Progenitor cell of endocrine pancreas (in vitro differentiated cells): ENCODE results near the gene PNPLA5. TPM values are rescaled to one million over a fixed set of nuclear protein-coding genes. Genes with fewer than 3 reads are reported as not detected.

Source experiments
- DNase-seq: peaks from one replicate; pipeline ENCODE4 v3.0.0; 2021; ENCODE audit warnings: low spot score; ENCODE audit not compliant: unreplicated experiment
- H3K27ac Mint-ChIP-seq: 2 replicates; pipeline ENCODE4 v1.8.0; 2021; ENCODE audit warnings: mild to moderate bottlenecking, moderate library complexity, mixed read lengths
- H3K27me3 Mint-ChIP-seq: 2 replicates; pipeline ENCODE4 v1.8.0; 2021; ENCODE audit warnings: mixed read lengths
- H3K36me3 Mint-ChIP-seq: 2 replicates; pipeline ENCODE4 v1.8.0; 2022; ENCODE audit warnings: mixed read lengths; ENCODE audit not compliant: insufficient read depth
- H3K4me1 Mint-ChIP-seq: 2 replicates; pipeline ENCODE4 v1.8.0; 2021; ENCODE audit warnings: low read depth, mixed read lengths
- H3K4me3 Mint-ChIP-seq: 2 replicates; pipeline ENCODE4 v1.8.0; 2021; ENCODE audit warnings: low read depth, mild to moderate bottlenecking, moderate library complexity, mixed read lengths
- H3K9me3 Mint-ChIP-seq: 2 replicates; pipeline ENCODE4 v1.8.0; 2021; ENCODE audit warnings: low read depth, mixed read lengths
- total RNA-seq: library from RNA; stranded (reverse); gene quantifications from 2 replicates; pipeline ENCODE4 v1.2.1, GENCODE V29; 2021
- TF ChIP-seq, protein P1 (sequence below): fragments of 200-600 bp; sonication (generic); IDR thresholded peaks from one replicate; pipeline ENCODE4 v1.5.0; 2021; ENCODE audit warnings: antibody characterized with exemption, mild to moderate bottlenecking; ENCODE audit not compliant: unreplicated experiment

The PNPLA5 gene
- total RNA-seq, 1 donor from 2014 or later = not detected

DNA sequence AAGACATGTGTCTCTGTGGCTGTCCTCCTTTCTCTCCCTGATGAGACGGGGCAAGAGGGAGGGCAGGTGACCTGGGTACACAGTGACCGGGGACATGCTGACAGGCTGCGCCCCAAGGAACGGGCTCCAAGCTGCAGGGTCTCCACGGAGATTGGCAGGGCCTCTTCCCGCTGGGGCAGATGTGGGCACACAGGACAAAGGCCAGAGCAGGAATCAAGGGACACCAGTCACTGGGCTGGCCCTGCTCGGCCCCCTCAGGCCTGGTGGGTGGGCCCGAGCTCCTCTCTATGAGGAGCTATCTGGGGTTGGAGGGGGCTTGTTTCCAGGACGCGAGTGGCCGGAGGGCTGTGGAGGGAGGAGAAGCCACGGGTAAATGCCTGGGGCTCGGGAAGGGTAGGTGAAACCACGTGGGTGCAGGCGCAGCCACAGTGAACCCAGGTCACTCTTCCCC lies 11.2 kb downstream of the PNPLA5 start:
- H3K9me3 Mint-ChIP-seq = no peaks in the 10 kb centered on the region
- no peaks in the 10 kb centered on the region for H3K36me3 Mint-ChIP-seq
- peaks cover 20% of the 10 kb centered on the region for H3K27me3 Mint-ChIP-seq
- TF ChIP-seq, protein P1, sequence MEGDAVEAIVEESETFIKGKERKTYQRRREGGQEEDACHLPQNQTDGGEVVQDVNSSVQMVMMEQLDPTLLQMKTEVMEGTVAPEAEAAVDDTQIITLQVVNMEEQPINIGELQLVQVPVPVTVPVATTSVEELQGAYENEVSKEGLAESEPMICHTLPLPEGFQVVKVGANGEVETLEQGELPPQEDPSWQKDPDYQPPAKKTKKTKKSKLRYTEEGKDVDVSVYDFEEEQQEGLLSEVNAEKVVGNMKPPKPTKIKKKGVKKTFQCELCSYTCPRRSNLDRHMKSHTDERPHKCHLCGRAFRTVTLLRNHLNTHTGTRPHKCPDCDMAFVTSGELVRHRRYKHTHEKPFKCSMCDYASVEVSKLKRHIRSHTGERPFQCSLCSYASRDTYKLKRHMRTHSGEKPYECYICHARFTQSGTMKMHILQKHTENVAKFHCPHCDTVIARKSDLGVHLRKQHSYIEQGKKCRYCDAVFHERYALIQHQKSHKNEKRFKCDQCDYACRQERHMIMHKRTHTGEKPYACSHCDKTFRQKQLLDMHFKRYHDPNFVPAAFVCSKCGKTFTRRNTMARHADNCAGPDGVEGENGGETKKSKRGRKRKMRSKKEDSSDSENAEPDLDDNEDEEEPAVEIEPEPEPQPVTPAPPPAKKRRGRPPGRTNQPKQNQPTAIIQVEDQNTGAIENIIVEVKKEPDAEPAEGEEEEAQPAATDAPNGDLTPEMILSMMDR = no peak
- no peak overlapping the region for H3K4me3 Mint-ChIP-seq
- no peak overlapping the region for H3K27ac Mint-ChIP-seq
- H3K4me1 Mint-ChIP-seq = no peaks in the 10 kb centered on the region
- DNase-seq = no peak

GRCh38 chr22:43879901-43880540 lies 11.8 kb downstream of the PNPLA5 start:
- no peaks in the 10 kb centered on the region for H3K9me3 Mint-ChIP-seq
- no peak overlapping the region for H3K4me3 Mint-ChIP-seq
- H3K4me1 Mint-ChIP-seq = no peaks in the 10 kb centered on the region
- H3K36me3 Mint-ChIP-seq = no peaks in the 10 kb centered on the region
- peaks cover 23% of the 10 kb centered on the region for H3K27me3 Mint-ChIP-seq
- no peak for DNase-seq
- H3K27ac Mint-ChIP-seq = no peak overlapping the region
- TF ChIP-seq, protein P1 = no peak

DNA sequence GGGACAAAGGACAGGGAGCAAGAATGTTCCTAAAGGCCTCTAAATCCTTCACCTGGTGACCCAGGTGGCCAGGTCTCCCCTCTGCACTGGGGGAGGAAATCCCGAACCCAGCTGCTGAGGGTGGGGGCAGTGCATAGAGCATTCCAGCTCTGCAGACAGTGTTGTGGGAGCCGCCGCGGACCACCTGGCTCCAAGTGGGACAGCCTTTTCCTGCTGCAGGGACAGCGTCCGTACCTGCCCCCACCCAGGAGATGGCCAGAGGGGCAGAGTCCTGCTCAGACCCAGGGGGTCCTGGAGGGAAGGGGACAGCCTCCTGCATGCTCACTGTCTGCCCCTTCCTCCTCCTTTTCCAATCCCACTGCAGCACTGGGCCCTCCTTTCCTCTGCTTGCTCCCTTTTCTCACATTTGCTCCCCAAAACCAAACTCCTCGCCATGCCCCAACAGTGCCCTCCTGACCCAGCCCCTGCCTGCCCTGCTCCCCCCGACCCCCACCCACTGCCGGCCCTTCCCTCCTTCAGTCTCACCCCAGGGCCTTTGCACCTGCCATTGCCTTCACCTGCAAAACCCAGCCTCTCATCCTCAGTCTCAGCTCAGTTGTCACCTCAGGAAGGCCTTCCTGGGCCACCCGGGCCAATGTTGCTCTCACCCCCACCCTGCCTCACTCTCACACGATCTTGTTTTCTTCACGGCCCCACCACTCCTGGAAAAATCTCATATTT lies 12.8 kb downstream of the PNPLA5 start:
- Mint-ChIP-seq H3K9me3 (no peaks in the 10 kb centered on the region), H3K4me3 (no peak overlapping the region), H3K27ac (no peak overlapping the region), H3K36me3 (no peaks in the 10 kb centered on the region), H3K4me1 (no peaks in the 10 kb centered on the region), H3K27me3 (peaks cover 28% of the 10 kb centered on the region)
- DNase-seq = no peak
- TF ChIP-seq, protein P1 = no peak

DNA sequence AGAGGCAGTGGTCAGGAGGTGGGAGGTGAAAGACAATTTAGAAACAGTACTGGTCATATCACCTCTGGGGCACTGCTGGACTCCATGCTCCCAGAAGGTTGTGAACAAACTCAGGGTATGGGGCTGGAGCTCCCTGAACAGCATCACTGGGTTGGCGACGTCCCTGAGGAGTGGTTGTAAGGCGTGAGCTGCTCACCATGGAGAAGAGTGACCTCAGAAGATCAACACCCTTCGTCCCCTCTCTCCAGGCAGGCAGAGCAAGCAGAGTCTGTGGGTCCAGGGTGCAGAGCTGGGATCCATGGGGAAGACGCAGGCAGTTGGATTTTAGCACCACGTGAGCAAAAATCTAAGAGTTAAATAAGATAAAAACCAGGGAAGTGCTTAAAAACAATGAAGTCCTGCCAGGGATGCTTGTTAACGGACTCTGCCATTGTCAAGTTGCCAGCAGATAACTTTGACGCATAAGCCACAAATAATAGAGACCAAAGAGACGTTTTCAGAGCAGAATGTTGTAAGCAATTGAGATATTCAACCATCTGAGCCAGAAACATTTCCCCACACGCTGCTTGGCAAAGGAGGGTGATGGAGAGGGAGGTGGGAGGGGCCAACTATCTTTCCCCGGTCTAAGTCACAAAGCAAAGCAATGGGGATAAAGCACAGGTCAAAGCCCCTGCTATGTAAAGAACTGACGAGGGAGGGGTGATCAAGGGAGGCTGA lies 13.6 kb downstream of the PNPLA5 start:
- DNase-seq = no peak
- Mint-ChIP-seq H3K9me3 (no peaks in the 10 kb centered on the region), H3K4me1 (no peaks in the 10 kb centered on the region), H3K27me3 (peaks cover 35% of the 10 kb centered on the region), H3K27ac (no peak overlapping the region), H3K4me3 (no peak overlapping the region), H3K36me3 (no peaks in the 10 kb centered on the region)
- TF ChIP-seq, protein P1 = no peak

DNA sequence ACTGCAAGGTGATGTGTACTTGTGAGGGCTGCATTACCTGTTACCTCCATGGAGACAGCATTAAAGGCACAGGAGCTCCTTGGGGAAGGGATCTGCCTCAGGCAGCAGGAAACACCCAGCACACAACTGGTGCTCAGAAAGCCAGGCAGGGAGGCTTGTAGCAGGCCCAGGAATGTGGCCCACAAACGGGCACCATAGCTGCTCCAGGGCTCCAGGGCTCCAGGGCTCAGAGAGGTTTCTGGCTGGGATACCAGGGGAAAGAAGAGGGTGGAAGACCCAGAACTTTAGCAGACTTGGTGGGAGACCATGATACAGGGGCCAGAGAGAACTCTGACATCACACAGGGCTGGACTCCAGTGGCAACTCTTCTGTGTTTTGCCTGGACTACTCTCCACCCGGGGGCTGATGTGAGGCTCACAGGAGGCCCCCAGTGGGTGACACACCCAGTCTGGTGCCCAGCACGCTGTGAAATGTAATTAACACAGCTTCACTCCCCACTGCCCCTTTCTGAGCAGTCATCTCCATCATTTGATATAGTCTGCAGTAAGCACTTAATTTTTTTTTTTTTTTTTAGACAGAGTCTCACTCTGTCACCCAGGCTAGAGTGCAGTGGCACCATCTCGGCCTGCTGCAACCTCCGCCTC lies 14.8 kb downstream of the PNPLA5 start:
- Mint-ChIP-seq H3K36me3 (no peaks in the 10 kb centered on the region), H3K27ac (no peak overlapping the region), H3K9me3 (peaks cover 1% of the 10 kb centered on the region), H3K27me3 (peaks cover 31% of the 10 kb centered on the region), H3K4me3 (no peak overlapping the region), H3K4me1 (no peaks in the 10 kb centered on the region)
- TF ChIP-seq, protein P1 = no peak
- no peak for DNase-seq
